HG03575 (cell line): ENCODE data around the gene PRKCB.
A peak's percentile ranks its signal among the peaks of the same experiment; 100 is the strongest.

ENCODE experiments used
- ATAC-seq: cut with Tn5 transposase; IDR thresholded peaks from one replicate; pipeline ENCODE4 v1.9.1; 2021; ENCODE audit not compliant: unreplicated experiment, insufficient number of reproducible peaks, low FRiP score; ENCODE audit errors: extremely low read depth

The PRKCB gene

GRCh38 chr16:23979982-23980381, 144.2 kb downstream of the PRKCB start:
- no peak for ATAC-seq

GRCh38 chr16:23981429-23982399, 145.9 kb downstream of the PRKCB start:
- no peak for ATAC-seq

GRCh38 chr16:23986455-23986854, 150.7 kb downstream of the PRKCB start:
- ATAC-seq = no peak

- peak; percentile 79 for ATAC-seq
These were observed 151.7 kb downstream of the PRKCB start for GRCh38 chr16:23987443-23987842.

GRCh38 chr16:23990507-23990906, 154.7 kb downstream of the PRKCB start:
- no peak for ATAC-seq

GRCh38 chr16:23991066-23991465, 155.3 kb downstream of the PRKCB start:
- ATAC-seq = no peak

GRCh38 chr16:23994615-23995014, 158.8 kb downstream of the PRKCB start:
- no peak for ATAC-seq

GRCh38 chr16:23996258-23996955, 160.6 kb downstream of the PRKCB start:
- no peak for ATAC-seq

- ATAC-seq = no peak
These were observed 163.0 kb downstream of the PRKCB start for GRCh38 chr16:23998771-23999170.

- ATAC-seq = no peak
These were observed 163.9 kb downstream of the PRKCB start for GRCh38 chr16:23999663-24000062.

GRCh38 chr16:24001710-24002109, 165.9 kb downstream of the PRKCB start:
- ATAC-seq = no peak

GRCh38 chr16:24002619-24003018, 166.8 kb downstream of the PRKCB start:
- ATAC-seq = no peak

GRCh38 chr16:24005577-24005976, 169.8 kb downstream of the PRKCB start:
- no peak for ATAC-seq

GRCh38 chr16:24007391-24007790, 171.6 kb downstream of the PRKCB start:
- ATAC-seq = no peak

- ATAC-seq = no peak
These were observed 172.2 kb downstream of the PRKCB start for GRCh38 chr16:24007934-24008333.

- ATAC-seq = no peak
These were observed 173.3 kb downstream of the PRKCB start for GRCh38 chr16:24009098-24009497.

GRCh38 chr16:24009955-24010354, 174.2 kb downstream of the PRKCB start:
- no peak for ATAC-seq

- no peak for ATAC-seq
These were observed 174.8 kb downstream of the PRKCB start for GRCh38 chr16:24010440-24011089.

- ATAC-seq = no peak
These were observed 175.5 kb downstream of the PRKCB start for GRCh38 chr16:24011237-24011636.
